ENCODE results near the gene SPPL3. TPM values are rescaled to one million over a fixed set of nuclear protein-coding genes. Genes with fewer than 3 reads are reported as not detected.
A peak's percentile ranks its signal among the peaks of the same experiment; 100 is the strongest.

The SPPL3 gene
- total RNA-seq, 2 experiments from 2014 or later = 21.3 to 24.2 TPM

DNA sequence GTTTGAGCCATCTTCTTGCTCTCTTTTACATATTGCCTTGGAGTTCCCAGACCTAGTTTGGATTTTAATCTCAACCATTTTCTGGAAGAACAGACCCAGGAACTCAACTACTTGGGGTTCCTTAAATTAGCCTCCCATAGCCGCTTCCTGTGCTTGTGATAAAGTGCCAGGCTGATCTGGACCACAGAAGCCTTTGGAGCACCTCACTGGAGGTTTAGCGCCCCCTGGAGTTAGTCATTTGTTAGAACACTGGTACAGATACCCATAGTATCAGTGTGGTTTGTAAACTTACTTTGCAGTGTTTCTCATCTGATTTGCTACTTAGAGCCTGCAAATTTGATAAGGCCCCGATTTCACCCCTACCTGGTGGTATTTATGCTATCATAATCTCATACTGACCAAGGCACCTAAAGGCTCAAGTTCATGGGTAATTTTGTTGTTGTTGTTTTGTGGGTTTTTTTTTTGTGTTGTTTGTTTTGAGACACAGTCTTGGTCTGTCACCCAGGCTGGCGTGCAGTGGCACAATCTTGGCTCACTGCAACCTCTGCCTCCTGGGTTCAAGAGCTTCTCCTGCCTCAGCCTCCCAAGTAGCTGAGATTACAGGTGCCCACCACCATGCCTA lies 190.2 kb downstream of the SPPL3 start:
- no peaks in the 10 kb centered on the region for H3K9me3 Mint-ChIP-seq (ENCODE audit: low read depth)
- H3K4me1 Mint-ChIP-seq = peaks cover 51% of the 10 kb centered on the region
- ATAC-seq (peak; percentile 70), DNase-seq (peak; percentile 85)
- H3K27ac Mint-ChIP-seq = peak overlapping the region; percentile 58
- H3K27me3 Mint-ChIP-seq = no peaks in the 10 kb centered on the region
- no peak overlapping the region for H3K4me3 Mint-ChIP-seq
- CTCF ChIA-PET = interaction anchor here (0.8 to 3.6 kb wide), 8 partner anchors 11 to 258 kb away, joined by 3 to 34 read pairs (median 5); partner anchors contain the start of genes ACADS and POP5
- H3K36me3 Mint-ChIP-seq = peaks cover 24% of the 10 kb centered on the region

DNA sequence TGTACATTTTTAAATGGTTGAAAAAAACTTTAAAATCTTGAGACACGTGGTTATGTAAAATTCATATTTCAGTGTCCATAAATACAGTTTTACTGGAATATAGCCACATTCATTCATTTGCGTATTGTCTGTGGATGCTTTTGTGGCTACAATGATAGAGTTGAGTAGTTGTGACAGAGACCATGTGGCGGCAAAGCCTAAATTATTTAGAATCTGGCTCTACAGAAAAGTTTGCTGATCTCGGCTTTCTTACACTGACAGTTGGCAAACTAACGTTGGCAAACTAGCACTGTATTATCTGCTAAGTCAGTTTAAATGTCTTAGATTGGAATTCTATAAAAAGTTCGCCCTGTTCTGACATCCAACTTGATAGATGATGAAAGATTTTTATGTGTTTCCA lies 191.5 kb downstream of the SPPL3 start:
- DNase-seq (no peak), ATAC-seq (no peak)
- peaks cover 17% of the 10 kb centered on the region for H3K36me3 Mint-ChIP-seq
- H3K4me3 Mint-ChIP-seq = no peak overlapping the region
- no peaks in the 10 kb centered on the region for H3K27me3 Mint-ChIP-seq
- CTCF ChIA-PET = interaction anchor here (1.2 to 5.8 kb wide), 3 partner anchors 64 to 259 kb away, joined by 4 to 60 read pairs (median 5); partner anchors contain the start of gene POP5
- H3K9me3 Mint-ChIP-seq (ENCODE audit: low read depth) = no peaks in the 10 kb centered on the region
- peaks cover 51% of the 10 kb centered on the region for H3K4me1 Mint-ChIP-seq
- no peak overlapping the region for H3K27ac Mint-ChIP-seq

Other genes starting within 250 kb of the SPPL3 start
- 10 to 100 TPM; 74.5 to 96.2 TPM for gene MLEC, start 217.2 kb downstream of the SPPL3 start, total RNA-seq
- gene UNC119B, start 193.9 kb downstream of the SPPL3 start, total RNA-seq = 10 to 100 TPM; 15.9 to 22.9 TPM
- gene ACADS, start 178.5 kb downstream of the SPPL3 start, total RNA-seq = 10 to 100 TPM; 14.6 to 17.6 TPM
- gene HNF1A, start 74.2 kb upstream of the SPPL3 start, total RNA-seq = not detected
- 10 to 100 TPM; 16.4 to 24.6 TPM for gene C12orf43, start 112.1 kb upstream of the SPPL3 start, total RNA-seq
- 100 to 1,000 TPM in 1 of 2 experiments, 10 to 100 TPM in 1; 55.3 to 135 TPM for gene OASL, start 134.9 kb upstream of the SPPL3 start, total RNA-seq
- 10 to 100 TPM in 1 of 2 experiments, 1 to 10 TPM in 1; 7.5 to 14.4 TPM for gene P2RX7, start 228.5 kb upstream of the SPPL3 start, total RNA-seq

Measured in activated CD8-positive, alpha-beta memory T cell treated with anti-CD3 and anti-CD28 coated beads, Interleukin-2, amount 10 ng/mL, durations not matched to agents 7 days and 5 days (primary cell).